ENCODE measurements around the gene TRPC4.

GRCh38 chr13:37777676-37778075, 91.9 kb downstream of the TRPC4 start:
- TF ChIP-seq CTCF (IDR thresholded peaks at IDR 0.05; ENCODE audit: low read length) (no peak), EZH2phosphoT487 (IDR thresholded peaks at IDR 0.05; ENCODE audit: low read length) (no peak)

Data from MM.1S (cell line).